HepG2 (cell line): Measurements from ENCODE around the gene NAV2.

Experiments
- CBX5 ChIP-seq: sonication (generic); formaldehyde crosslinking; IDR thresholded peaks from 2 replicates; pipeline ENCODE4 v1.4.0; 2020; ENCODE audit warnings: missing genetic modification reagents, borderline replicate concordance
- CTCF ChIP-seq: sonication (generic); formaldehyde crosslinking; IDR thresholded peaks from 2 replicates; pipeline ENCODE4 v1.5.0; 2020; ENCODE audit warnings: mild to moderate bottlenecking, missing genetic modification reagents, moderate library complexity
- FOXA1 ChIP-seq, 2 experiments: fragments of 450-650 bp in 1 of 2; sonication (generic) in 1 of 2; formaldehyde crosslinking in 1 of 2; IDR thresholded peaks; 2 replicates each; pipeline versions ENCODE4 v1.4.0 to v1.6.1; 2016 to 2020; ENCODE audit warnings: missing genetic modification reagents in 1 of 2
- JUN ChIP-seq: sonication (generic); formaldehyde crosslinking; IDR thresholded peaks from 2 replicates; pipeline ENCODE4 v1.4.0; 2020; ENCODE audit warnings: mild to moderate bottlenecking, missing genetic modification reagents
- MXD4 ChIP-seq: IDR thresholded peaks from 2 replicates; pipeline ENCODE4 v1.6.1; 2016; ENCODE audit warnings: mild to moderate bottlenecking, missing biosample characterization, missing genetic modification reagents
- SRF ChIP-seq: IDR thresholded peaks from 2 replicates; pipeline ENCODE4 v1.6.1; 2011; ENCODE audit warnings: mild to moderate bottlenecking, low read depth, low read length, moderate library complexity
- XBP1 ChIP-seq: sonication (generic); formaldehyde crosslinking; IDR thresholded peaks from 2 replicates; pipeline ENCODE4 v1.5.0; 2020; ENCODE audit warnings: missing genetic modification reagents
- ZBTB20 ChIP-seq: sonication (generic); formaldehyde crosslinking; IDR thresholded peaks from 2 replicates; pipeline ENCODE4 v1.8.1; 2023; ENCODE audit warnings: missing genetic modification reagents, low read depth, mild to moderate bottlenecking, borderline replicate concordance
- ZNF17 ChIP-seq: sonication (generic); formaldehyde crosslinking; IDR thresholded peaks from 2 replicates; pipeline ENCODE4 v1.5.0; 2020; ENCODE audit warnings: mild to moderate bottlenecking, missing genetic modification reagents
- ZNF274 ChIP-seq: sonication (generic); formaldehyde crosslinking; IDR thresholded peaks from 2 replicates; pipeline ENCODE4 v1.5.1; 2020; ENCODE audit warnings: mild to moderate bottlenecking, missing genetic modification reagents
- ZNF777 ChIP-seq: sonication (generic); formaldehyde crosslinking; IDR thresholded peaks from 2 replicates; pipeline ENCODE4 v1.4.0; 2020; ENCODE audit warnings: missing genetic modification reagents
- TF ChIP-seq, protein P1 (sequence below): sonication (generic); formaldehyde crosslinking; IDR thresholded peaks from 2 replicates; pipeline ENCODE4 v1.4.0; 2020; ENCODE audit warnings: missing genetic modification reagents
- TF ChIP-seq, protein P2 (sequence below): sonication (generic); formaldehyde crosslinking; IDR thresholded peaks from 2 replicates; pipeline ENCODE4 v1.8.0; 2022; ENCODE audit warnings: missing genetic modification reagents, mild to moderate bottlenecking, borderline replicate concordance

DNA sequence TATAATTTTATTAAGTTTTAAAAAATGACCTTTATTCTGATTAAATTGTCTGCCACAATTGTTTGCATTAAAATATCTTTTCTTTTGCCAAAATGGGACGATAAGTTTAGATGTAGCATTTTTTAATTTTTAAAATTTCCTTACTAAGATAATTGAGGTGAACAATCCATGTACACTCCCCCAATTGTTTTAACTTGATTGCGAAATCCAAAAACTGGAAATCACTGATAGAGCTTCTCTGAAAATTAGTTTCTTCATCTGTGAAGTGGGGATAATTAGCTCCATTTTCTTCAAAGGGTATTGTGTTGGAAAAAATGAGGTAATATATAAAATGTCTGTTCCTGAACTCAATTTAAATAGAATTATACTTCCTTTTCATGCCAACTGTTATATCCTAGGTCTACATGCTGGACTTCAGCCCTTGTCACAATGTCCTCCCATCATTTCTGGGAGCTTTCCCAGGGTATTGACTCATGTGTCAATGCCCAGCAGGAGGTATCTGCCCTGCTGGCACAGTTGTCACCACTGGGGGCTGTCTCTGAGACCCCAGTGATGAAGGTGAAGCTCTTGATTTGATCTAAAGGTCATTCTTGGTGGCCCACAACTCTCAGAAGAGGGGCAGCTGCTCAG lies 28.7 kb upstream of the NAV2 start:
- TF ChIP-seq CTCF (no peak), FOXA1 (IDR thresholded peaks at IDR 0.05) (no peak), FOXA1 (CRISPR knock-in tag; IDR thresholded peaks at IDR 0.05) (no peak), SRF (no peak), JUN (CRISPR knock-in tag) (no peak), ZNF777 (CRISPR knock-in tag) (no peak), XBP1 (CRISPR knock-in tag) (no peak), ZNF274 (CRISPR knock-in tag) (no peak), MXD4 (CRISPR knock-in tag) (no peak), ZBTB20 (no peak), ZNF17 (no peak), CBX5 (CRISPR knock-in tag) (no peak)
- TF ChIP-seq, protein P1, sequence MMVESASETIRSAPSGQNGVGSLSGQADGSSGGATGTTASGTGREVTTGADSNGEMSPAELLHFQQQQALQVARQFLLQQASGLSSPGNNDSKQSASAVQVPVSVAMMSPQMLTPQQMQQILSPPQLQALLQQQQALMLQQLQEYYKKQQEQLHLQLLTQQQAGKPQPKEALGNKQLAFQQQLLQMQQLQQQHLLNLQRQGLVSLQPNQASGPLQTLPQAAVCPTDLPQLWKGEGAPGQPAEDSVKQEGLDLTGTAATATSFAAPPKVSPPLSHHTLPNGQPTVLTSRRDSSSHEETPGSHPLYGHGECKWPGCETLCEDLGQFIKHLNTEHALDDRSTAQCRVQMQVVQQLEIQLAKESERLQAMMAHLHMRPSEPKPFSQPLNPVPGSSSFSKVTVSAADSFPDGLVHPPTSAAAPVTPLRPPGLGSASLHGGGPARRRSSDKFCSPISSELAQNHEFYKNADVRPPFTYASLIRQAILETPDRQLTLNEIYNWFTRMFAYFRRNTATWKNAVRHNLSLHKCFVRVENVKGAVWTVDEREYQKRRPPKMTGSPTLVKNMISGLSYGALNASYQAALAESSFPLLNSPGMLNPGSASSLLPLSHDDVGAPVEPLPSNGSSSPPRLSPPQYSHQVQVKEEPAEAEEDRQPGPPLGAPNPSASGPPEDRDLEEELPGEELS (CRISPR knock-in tag): no peak
- TF ChIP-seq, protein P2, sequence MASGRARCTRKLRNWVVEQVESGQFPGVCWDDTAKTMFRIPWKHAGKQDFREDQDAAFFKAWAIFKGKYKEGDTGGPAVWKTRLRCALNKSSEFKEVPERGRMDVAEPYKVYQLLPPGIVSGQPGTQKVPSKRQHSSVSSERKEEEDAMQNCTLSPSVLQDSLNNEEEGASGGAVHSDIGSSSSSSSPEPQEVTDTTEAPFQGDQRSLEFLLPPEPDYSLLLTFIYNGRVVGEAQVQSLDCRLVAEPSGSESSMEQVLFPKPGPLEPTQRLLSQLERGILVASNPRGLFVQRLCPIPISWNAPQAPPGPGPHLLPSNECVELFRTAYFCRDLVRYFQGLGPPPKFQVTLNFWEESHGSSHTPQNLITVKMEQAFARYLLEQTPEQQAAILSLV: no peak
